HG02884 (cell line): ENCODE data around the gene MRTFA.
"Not testable (repeated sequence)": the region's sequence is repeated elsewhere in the genome, so short reads cannot be mapped to it uniquely, and the experiment has no call there.

Experiments
- ATAC-seq: cut with Tn5 transposase; IDR thresholded peaks from one replicate; pipeline ENCODE4 v1.9.1; 2021; ENCODE audit warnings: mild to moderate bottlenecking, moderate library complexity; ENCODE audit not compliant: unreplicated experiment

MRTFA gene

GRCh38 chr22:40598712-40599111 is 37.8 kb downstream of the MRTFA start:
- not testable (repeated sequence) for ATAC-seq

GRCh38 chr22:40597526-40598430 is 38.7 kb downstream of the MRTFA start:
- no peak for ATAC-seq

- ATAC-seq: no peak
Observed at GRCh38 chr22:40595497-40596234, 40.9 kb downstream of the MRTFA start.

GRCh38 chr22:40594924-40595323 is 41.6 kb downstream of the MRTFA start:
- no peak for ATAC-seq

- no peak for ATAC-seq
Observed at GRCh38 chr22:40594346-40594745, 42.2 kb downstream of the MRTFA start.

- ATAC-seq: no peak
Observed at GRCh38 chr22:40593460-40594273, 42.9 kb downstream of the MRTFA start.

GRCh38 chr22:40592352-40593113 is 44.0 kb downstream of the MRTFA start:
- no peak for ATAC-seq

- no peak for ATAC-seq
Observed at GRCh38 chr22:40588726-40589125, 47.8 kb downstream of the MRTFA start.

GRCh38 chr22:40586781-40587180 is 49.7 kb downstream of the MRTFA start:
- ATAC-seq: no peak

- no peak for ATAC-seq
Observed at GRCh38 chr22:40585310-40585751, 51.2 kb downstream of the MRTFA start.

GRCh38 chr22:40584766-40585165 is 51.8 kb downstream of the MRTFA start:
- ATAC-seq: not testable (repeated sequence)

- peak; percentile 57 for ATAC-seq
Observed at GRCh38 chr22:40583053-40583741, 53.3 kb downstream of the MRTFA start.

- no peak for ATAC-seq
Observed at GRCh38 chr22:40582063-40582462, 54.5 kb downstream of the MRTFA start.

- ATAC-seq: no peak
Observed at GRCh38 chr22:40580631-40581030, 55.9 kb downstream of the MRTFA start.

GRCh38 chr22:40578171-40578570 is 58.3 kb downstream of the MRTFA start:
- ATAC-seq: no peak

- ATAC-seq: no peak
Observed at GRCh38 chr22:40572976-40573375, 63.5 kb downstream of the MRTFA start.

- ATAC-seq: no peak
Observed at GRCh38 chr22:40571887-40572286, 64.6 kb downstream of the MRTFA start.

GRCh38 chr22:40567626-40568328 is 68.7 kb downstream of the MRTFA start:
- ATAC-seq: no peak

- ATAC-seq: no peak
Observed at GRCh38 chr22:40567106-40567505, 69.4 kb downstream of the MRTFA start.
